Central memory CD8-positive, alpha-beta T cell (primary cell): ENCODE measurements around the gene PHACTR4.
A peak's percentile ranks its signal among the peaks of the same experiment; 100 is the strongest.

Source experiments
- ATAC-seq: fragments of 150-1000 bp; cut with Tn5 transposase; replicated peaks from 2 replicates; pipeline ENCODE4 v1.10.0; 2022; ENCODE audit warnings: mild to moderate bottlenecking, moderate FRiP score, moderate number of reproducible peaks; ENCODE audit not compliant: poor library complexity, severe bottlenecking; ENCODE audit errors: extremely low read depth
- DNase-seq, 2 donors: peaks; one replicate each; pipeline ENCODE4 v3.0.0; 2021; ENCODE audit warnings: low spot score in 2 of 2
- H3K27ac Mint-ChIP-seq: one replicate; pipeline ENCODE4 v1.8.0; 2022; ENCODE audit warnings: low read depth, mild to moderate bottlenecking, moderate library complexity, mixed read lengths
- H3K27me3 Mint-ChIP-seq: one replicate; pipeline ENCODE4 v1.8.0; 2022; ENCODE audit warnings: mixed read lengths
- H3K36me3 Mint-ChIP-seq: one replicate; pipeline ENCODE4 v1.8.0; 2022; ENCODE audit warnings: mild to moderate bottlenecking, moderate library complexity, mixed read lengths; ENCODE audit not compliant: insufficient read depth
- H3K4me1 Mint-ChIP-seq: one replicate; pipeline ENCODE4 v1.8.0; 2022; ENCODE audit warnings: mixed read lengths
- H3K4me3 Mint-ChIP-seq: one replicate; pipeline ENCODE4 v1.8.0; 2022; ENCODE audit warnings: mild to moderate bottlenecking, moderate library complexity, mixed read lengths
- H3K9me3 Mint-ChIP-seq: one replicate; pipeline ENCODE4 v1.8.0; 2022; ENCODE audit warnings: mixed read lengths

The PHACTR4 gene

GRCh38 chr1:28417926-28418637 is 48.5 kb downstream of the PHACTR4 start:
- no peak for DNase-seq
- Mint-ChIP-seq H3K27me3 (no peaks in the 10 kb centered on the region), H3K4me3 (no peak overlapping the region), H3K9me3 (no peaks in the 10 kb centered on the region), H3K36me3 (peaks cover 2% of the 10 kb centered on the region), H3K27ac (peak overlapping the region; percentile 74), H3K4me1 (peaks cover 11% of the 10 kb centered on the region)
- ATAC-seq = no peak

GRCh38 chr1:28421744-28422143 is 52.2 kb downstream of the PHACTR4 start:
- Mint-ChIP-seq H3K27me3 (no peaks in the 10 kb centered on the region), H3K9me3 (no peaks in the 10 kb centered on the region), H3K36me3 (peaks cover 2% of the 10 kb centered on the region), H3K27ac (no peak overlapping the region), H3K4me3 (no peak overlapping the region), H3K4me1 (peaks cover 11% of the 10 kb centered on the region)
- ATAC-seq (no peak), DNase-seq (no peak)

GRCh38 chr1:28426831-28427230 is 57.3 kb downstream of the PHACTR4 start:
- no peak overlapping the region for H3K4me3 Mint-ChIP-seq
- no peaks in the 10 kb centered on the region for H3K9me3 Mint-ChIP-seq
- H3K27ac Mint-ChIP-seq = no peak overlapping the region
- no peaks in the 10 kb centered on the region for H3K27me3 Mint-ChIP-seq
- no peak for ATAC-seq
- H3K4me1 Mint-ChIP-seq = no peaks in the 10 kb centered on the region
- DNase-seq = no peak
- H3K36me3 Mint-ChIP-seq = peaks cover 2% of the 10 kb centered on the region

GRCh38 chr1:28428012-28428411 is 58.5 kb downstream of the PHACTR4 start:
- Mint-ChIP-seq H3K27me3 (no peaks in the 10 kb centered on the region), H3K27ac (no peak overlapping the region), H3K36me3 (peaks cover 2% of the 10 kb centered on the region), H3K4me1 (no peaks in the 10 kb centered on the region), H3K4me3 (no peak overlapping the region), H3K9me3 (no peaks in the 10 kb centered on the region)
- DNase-seq = no peak
- no peak for ATAC-seq

- no peak for DNase-seq
- no peaks in the 10 kb centered on the region for H3K9me3 Mint-ChIP-seq
- H3K27ac Mint-ChIP-seq = no peak overlapping the region
- H3K36me3 Mint-ChIP-seq = peaks cover 2% of the 10 kb centered on the region
- H3K4me3 Mint-ChIP-seq = no peak overlapping the region
- H3K27me3 Mint-ChIP-seq = no peaks in the 10 kb centered on the region
- ATAC-seq = no peak
- no peaks in the 10 kb centered on the region for H3K4me1 Mint-ChIP-seq
Observed at GRCh38 chr1:28428990-28429520, 59.5 kb downstream of the PHACTR4 start.

- no peak for ATAC-seq
- no peak for DNase-seq
- Mint-ChIP-seq H3K4me1 (peaks cover 5% of the 10 kb centered on the region), H3K27me3 (no peaks in the 10 kb centered on the region), H3K27ac (no peak overlapping the region), H3K4me3 (no peak overlapping the region), H3K36me3 (peaks cover 5% of the 10 kb centered on the region), H3K9me3 (no peaks in the 10 kb centered on the region)
Observed at GRCh38 chr1:28436211-28436769, 66.8 kb downstream of the PHACTR4 start.

- peaks cover 5% of the 10 kb centered on the region for H3K36me3 Mint-ChIP-seq
- no peak for ATAC-seq
- no peaks in the 10 kb centered on the region for H3K27me3 Mint-ChIP-seq
- DNase-seq = no peak
- H3K27ac Mint-ChIP-seq = no peak overlapping the region
- H3K4me3 Mint-ChIP-seq = no peak overlapping the region
- H3K4me1 Mint-ChIP-seq = peaks cover 5% of the 10 kb centered on the region
- H3K9me3 Mint-ChIP-seq = no peaks in the 10 kb centered on the region
Observed at GRCh38 chr1:28437264-28437923, 67.9 kb downstream of the PHACTR4 start.

- H3K27me3 Mint-ChIP-seq = no peaks in the 10 kb centered on the region
- H3K9me3 Mint-ChIP-seq = no peaks in the 10 kb centered on the region
- ATAC-seq (no peak), DNase-seq (no peak)
- H3K4me3 Mint-ChIP-seq = no peak overlapping the region
- H3K4me1 Mint-ChIP-seq = peaks cover 5% of the 10 kb centered on the region
- H3K27ac Mint-ChIP-seq = peak overlapping the region; percentile 49
- H3K36me3 Mint-ChIP-seq = peaks cover 5% of the 10 kb centered on the region
Observed at GRCh38 chr1:28437924-28438699, 68.6 kb downstream of the PHACTR4 start.

GRCh38 chr1:28439320-28439719 is 69.8 kb downstream of the PHACTR4 start:
- Mint-ChIP-seq H3K27ac (no peak overlapping the region), H3K9me3 (no peaks in the 10 kb centered on the region), H3K36me3 (peaks cover 8% of the 10 kb centered on the region), H3K27me3 (no peaks in the 10 kb centered on the region), H3K4me1 (peaks cover 5% of the 10 kb centered on the region), H3K4me3 (no peak overlapping the region)
- ATAC-seq (no peak), DNase-seq (no peak)

GRCh38 chr1:28441674-28442073 is 72.1 kb downstream of the PHACTR4 start:
- no peak for ATAC-seq
- no peak for DNase-seq
- Mint-ChIP-seq H3K4me1 (peaks cover 5% of the 10 kb centered on the region), H3K27me3 (no peaks in the 10 kb centered on the region), H3K4me3 (no peak overlapping the region), H3K9me3 (no peaks in the 10 kb centered on the region), H3K36me3 (peaks cover 8% of the 10 kb centered on the region), H3K27ac (no peak overlapping the region)

GRCh38 chr1:28443550-28443949 is 74.0 kb downstream of the PHACTR4 start:
- Mint-ChIP-seq H3K27me3 (no peaks in the 10 kb centered on the region), H3K27ac (peak overlapping the region; percentile 87), H3K36me3 (peaks cover 12% of the 10 kb centered on the region), H3K4me1 (peaks cover 8% of the 10 kb centered on the region), H3K4me3 (no peak overlapping the region), H3K9me3 (no peaks in the 10 kb centered on the region)
- DNase-seq (no peak), ATAC-seq (no peak)

- H3K9me3 Mint-ChIP-seq = no peaks in the 10 kb centered on the region
- peak overlapping the region; percentile 29 for H3K27ac Mint-ChIP-seq
- DNase-seq (no peak), ATAC-seq (no peak)
- H3K4me3 Mint-ChIP-seq = no peak overlapping the region
- peaks cover 14% of the 10 kb centered on the region for H3K4me1 Mint-ChIP-seq
- peaks cover 8% of the 10 kb centered on the region for H3K36me3 Mint-ChIP-seq
- no peaks in the 10 kb centered on the region for H3K27me3 Mint-ChIP-seq
Observed at GRCh38 chr1:28447679-28448078, 78.1 kb downstream of the PHACTR4 start.
